B cell (primary cell): ENCODE data around the gene PIGB.

Experiments
- EZH2 ChIP-seq: IDR thresholded peaks from 2 replicates; pipeline ENCODE4 v1.6.1; 2012; ENCODE audit warnings: borderline replicate concordance, low read depth, mild to moderate bottlenecking, moderate library complexity, low read length; ENCODE audit not compliant: insufficient read depth, poor library complexity, severe bottlenecking
- TF ChIP-seq, protein P1 (sequence below): fragments of 200-600 bp; IDR thresholded peaks from one replicate; pipeline ENCODE4 v1.8.0; 2022; ENCODE audit warnings: antibody characterized with exemption, mild to moderate bottlenecking

DNA sequence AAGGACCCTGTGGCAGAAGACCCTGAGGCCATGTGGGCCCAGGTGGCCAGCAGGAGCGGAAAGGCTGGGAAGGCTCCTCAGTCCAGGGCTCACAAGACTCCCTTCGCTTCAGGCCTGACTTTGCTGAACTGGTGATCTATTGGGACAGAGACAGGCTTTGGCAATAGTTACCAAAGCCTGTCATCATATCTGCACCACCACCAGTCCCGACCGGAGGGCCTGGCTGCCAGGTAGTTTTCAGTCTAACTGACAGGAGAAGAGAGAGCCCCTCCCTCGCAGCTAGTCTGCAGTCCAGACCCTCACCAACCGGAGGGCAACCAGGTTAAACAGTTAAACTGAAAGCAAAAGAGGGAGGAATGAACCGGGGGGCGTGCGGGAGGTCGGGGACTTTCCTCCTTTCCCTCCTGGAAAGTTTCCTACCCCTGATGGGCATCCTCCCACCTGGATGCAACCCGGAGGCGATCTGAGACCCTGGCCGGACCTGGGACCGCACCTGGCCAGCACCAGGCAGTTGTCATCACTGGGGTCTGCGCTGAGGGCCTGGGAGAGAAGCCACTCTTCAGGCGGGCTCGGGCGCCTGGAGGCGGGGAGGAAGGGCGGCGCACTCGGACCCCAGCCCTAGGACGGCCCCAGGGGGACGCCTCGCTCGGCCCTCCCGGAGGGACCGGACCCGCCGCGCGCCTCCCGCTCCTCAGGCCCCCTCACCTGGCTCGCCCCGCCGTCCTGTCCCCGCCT, 29.8 kb upstream of the PIGB start:
- TF ChIP-seq, protein P1, sequence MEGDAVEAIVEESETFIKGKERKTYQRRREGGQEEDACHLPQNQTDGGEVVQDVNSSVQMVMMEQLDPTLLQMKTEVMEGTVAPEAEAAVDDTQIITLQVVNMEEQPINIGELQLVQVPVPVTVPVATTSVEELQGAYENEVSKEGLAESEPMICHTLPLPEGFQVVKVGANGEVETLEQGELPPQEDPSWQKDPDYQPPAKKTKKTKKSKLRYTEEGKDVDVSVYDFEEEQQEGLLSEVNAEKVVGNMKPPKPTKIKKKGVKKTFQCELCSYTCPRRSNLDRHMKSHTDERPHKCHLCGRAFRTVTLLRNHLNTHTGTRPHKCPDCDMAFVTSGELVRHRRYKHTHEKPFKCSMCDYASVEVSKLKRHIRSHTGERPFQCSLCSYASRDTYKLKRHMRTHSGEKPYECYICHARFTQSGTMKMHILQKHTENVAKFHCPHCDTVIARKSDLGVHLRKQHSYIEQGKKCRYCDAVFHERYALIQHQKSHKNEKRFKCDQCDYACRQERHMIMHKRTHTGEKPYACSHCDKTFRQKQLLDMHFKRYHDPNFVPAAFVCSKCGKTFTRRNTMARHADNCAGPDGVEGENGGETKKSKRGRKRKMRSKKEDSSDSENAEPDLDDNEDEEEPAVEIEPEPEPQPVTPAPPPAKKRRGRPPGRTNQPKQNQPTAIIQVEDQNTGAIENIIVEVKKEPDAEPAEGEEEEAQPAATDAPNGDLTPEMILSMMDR, result no peak
- no peak for TF ChIP-seq EZH2
